Measurements from ENCODE around the gene PTCHD4.
"Not testable (repeated sequence)": the region's sequence is repeated elsewhere in the genome, so short reads cannot be mapped to it uniquely, and the experiment has no call there.

Gene PTCHD4

GRCh38 chr6:48116699-48117645 lies 6.0 kb upstream of the PTCHD4 start:
- Histone ChIP-seq H3K4me3 (ENCODE audit: low read length) (no peak overlapping the region), H3K9ac (ENCODE audit: low read length) (no peak overlapping the region), H3K36me3 (ENCODE audit: control insufficient read depth, insufficient read depth, low read length) (no peaks in the 10 kb centered on the region), H3K27me3 (ENCODE audit: control insufficient read depth, insufficient read depth, low read length) (no peaks in the 10 kb centered on the region), H3K4me1 (ENCODE audit: control insufficient read depth, insufficient read depth, low read length) (no peaks in the 10 kb centered on the region), H3K9me3 (ENCODE audit: control insufficient read depth, low read length) (no peaks in the 10 kb centered on the region)

GRCh38 chr6:48113130-48113529 lies 2.1 kb upstream of the PTCHD4 start:
- Histone ChIP-seq H3K4me1 (ENCODE audit: control insufficient read depth, insufficient read depth, low read length) (no peaks in the 10 kb centered on the region), H3K9me3 (ENCODE audit: control insufficient read depth, low read length) (no peaks in the 10 kb centered on the region), H3K36me3 (ENCODE audit: control insufficient read depth, insufficient read depth, low read length) (no peaks in the 10 kb centered on the region), H3K4me3 (ENCODE audit: low read length) (no peak overlapping the region), H3K9ac (ENCODE audit: low read length) (no peak overlapping the region), H3K27me3 (ENCODE audit: control insufficient read depth, insufficient read depth, low read length) (no peaks in the 10 kb centered on the region)

GRCh38 chr6:48111575-48111974 lies 578 bp upstream of the PTCHD4 start:
- H3K9ac ChIP-seq (ENCODE audit: low read length), result no peak overlapping the region
- H3K27me3 ChIP-seq (ENCODE audit: control insufficient read depth, insufficient read depth, low read length), result no peaks in the 10 kb centered on the region
- H3K4me3 ChIP-seq (ENCODE audit: low read length), result no peak overlapping the region
- no peaks in the 10 kb centered on the region for H3K4me1 ChIP-seq (ENCODE audit: control insufficient read depth, insufficient read depth, low read length)
- H3K36me3 ChIP-seq (ENCODE audit: control insufficient read depth, insufficient read depth, low read length), result no peaks in the 10 kb centered on the region
- no peaks in the 10 kb centered on the region for H3K9me3 ChIP-seq (ENCODE audit: control insufficient read depth, low read length)

GRCh38 chr6:48110436-48111142 lies 408 bp downstream of the PTCHD4 start:
- no peaks in the 10 kb centered on the region for H3K27me3 ChIP-seq (ENCODE audit: control insufficient read depth, insufficient read depth, low read length)
- H3K4me1 ChIP-seq (ENCODE audit: control insufficient read depth, insufficient read depth, low read length), result no peaks in the 10 kb centered on the region
- H3K9ac ChIP-seq (ENCODE audit: low read length), result no peak overlapping the region
- H3K4me3 ChIP-seq (ENCODE audit: low read length), result no peak overlapping the region
- H3K36me3 ChIP-seq (ENCODE audit: control insufficient read depth, insufficient read depth, low read length), result no peaks in the 10 kb centered on the region
- no peaks in the 10 kb centered on the region for H3K9me3 ChIP-seq (ENCODE audit: control insufficient read depth, low read length)

GRCh38 chr6:48109944-48110343 lies 1.1 kb downstream of the PTCHD4 start:
- no peak overlapping the region for H3K4me3 ChIP-seq (ENCODE audit: low read length)
- no peaks in the 10 kb centered on the region for H3K4me1 ChIP-seq (ENCODE audit: control insufficient read depth, insufficient read depth, low read length)
- H3K9me3 ChIP-seq (ENCODE audit: control insufficient read depth, low read length), result no peaks in the 10 kb centered on the region
- no peak overlapping the region for H3K9ac ChIP-seq (ENCODE audit: low read length)
- H3K36me3 ChIP-seq (ENCODE audit: control insufficient read depth, insufficient read depth, low read length), result no peaks in the 10 kb centered on the region
- H3K27me3 ChIP-seq (ENCODE audit: control insufficient read depth, insufficient read depth, low read length), result no peaks in the 10 kb centered on the region

GRCh38 chr6:48102476-48103195 lies 8.4 kb downstream of the PTCHD4 start:
- H3K27me3 ChIP-seq (ENCODE audit: control insufficient read depth, insufficient read depth, low read length); H3K36me3 ChIP-seq (ENCODE audit: control insufficient read depth, insufficient read depth, low read length); H3K4me3 ChIP-seq (ENCODE audit: low read length); H3K9me3 ChIP-seq (ENCODE audit: control insufficient read depth, low read length); H3K9ac ChIP-seq (ENCODE audit: low read length); H3K4me1 ChIP-seq (ENCODE audit: control insufficient read depth, insufficient read depth, low read length): not testable (repeated sequence)

DNA sequence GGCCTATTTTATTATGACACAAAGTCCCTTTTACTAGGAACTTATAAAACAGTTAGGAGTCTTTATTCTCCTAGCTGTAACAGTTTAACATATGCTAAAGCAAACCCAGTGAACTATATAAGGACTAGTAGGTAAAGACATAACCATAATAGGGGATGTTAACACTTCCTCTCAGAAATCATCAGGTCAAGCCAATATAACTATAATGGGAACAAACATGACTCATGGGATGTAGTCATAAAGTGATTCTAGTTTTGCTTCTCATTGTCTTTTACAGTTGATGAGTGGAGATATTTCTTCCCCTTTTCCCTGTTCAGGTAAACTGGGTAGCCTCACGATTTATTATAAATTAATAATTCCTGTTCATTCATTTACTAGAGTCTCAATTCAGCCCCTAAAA lies 9.7 kb downstream of the PTCHD4 start:
- Histone ChIP-seq H3K4me1 (ENCODE audit: control insufficient read depth, insufficient read depth, low read length) (no peaks in the 10 kb centered on the region), H3K36me3 (ENCODE audit: control insufficient read depth, insufficient read depth, low read length) (no peaks in the 10 kb centered on the region), H3K27me3 (ENCODE audit: control insufficient read depth, insufficient read depth, low read length) (no peaks in the 10 kb centered on the region), H3K9me3 (ENCODE audit: control insufficient read depth, low read length) (no peaks in the 10 kb centered on the region), H3K9ac (ENCODE audit: low read length) (no peak overlapping the region), H3K4me3 (ENCODE audit: low read length) (no peak overlapping the region)

DNA sequence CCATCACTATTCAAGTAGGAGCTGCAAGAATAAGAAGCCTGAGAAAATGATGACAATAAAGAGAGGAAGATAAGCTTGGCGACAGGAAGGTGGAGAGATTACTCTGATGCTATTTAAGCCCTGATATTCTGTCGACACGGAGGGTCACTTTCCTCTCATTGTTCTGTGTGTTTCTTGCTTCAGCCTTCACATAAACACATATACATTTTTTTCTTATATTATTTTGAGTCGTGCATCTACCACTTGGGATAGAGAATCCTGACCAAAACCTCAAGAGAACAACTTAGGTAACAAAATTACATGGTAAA lies 10.5 kb downstream of the PTCHD4 start:
- Histone ChIP-seq H3K9ac (ENCODE audit: low read length) (no peak overlapping the region), H3K4me3 (ENCODE audit: low read length) (no peak overlapping the region), H3K4me1 (ENCODE audit: control insufficient read depth, insufficient read depth, low read length) (no peaks in the 10 kb centered on the region), H3K9me3 (ENCODE audit: control insufficient read depth, low read length) (no peaks in the 10 kb centered on the region), H3K27me3 (ENCODE audit: control insufficient read depth, insufficient read depth, low read length) (no peaks in the 10 kb centered on the region), H3K36me3 (ENCODE audit: control insufficient read depth, insufficient read depth, low read length) (no peaks in the 10 kb centered on the region)

- Histone ChIP-seq H3K36me3 (ENCODE audit: control insufficient read depth, insufficient read depth, low read length) (no peaks in the 10 kb centered on the region), H3K4me1 (ENCODE audit: control insufficient read depth, insufficient read depth, low read length) (no peaks in the 10 kb centered on the region), H3K9me3 (ENCODE audit: control insufficient read depth, low read length) (no peaks in the 10 kb centered on the region), H3K4me3 (ENCODE audit: low read length) (no peak overlapping the region), H3K27me3 (ENCODE audit: control insufficient read depth, insufficient read depth, low read length) (no peaks in the 10 kb centered on the region), H3K9ac (ENCODE audit: low read length) (no peak overlapping the region)
These were observed 11.0 kb downstream of the PTCHD4 start for GRCh38 chr6:48099713-48100587.

DNA sequence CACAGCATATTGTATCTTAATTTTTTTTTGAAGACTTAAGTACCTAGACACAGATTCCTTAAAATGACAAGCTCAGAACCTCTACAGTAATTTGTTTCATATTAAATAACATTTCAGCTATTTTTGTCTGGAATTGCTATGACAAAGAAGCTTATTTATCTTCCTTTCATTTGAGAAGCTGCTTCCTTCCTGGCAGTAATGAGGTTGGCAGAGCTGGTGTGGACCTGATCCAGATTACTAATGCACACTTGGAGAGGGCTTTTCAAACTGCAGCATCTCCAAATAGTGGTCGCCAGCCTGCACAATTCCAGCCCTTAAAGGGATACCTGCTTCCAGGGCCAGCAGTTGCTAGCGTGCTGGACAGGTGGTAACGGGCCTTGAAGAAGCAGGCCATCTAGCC lies 12.1 kb downstream of the PTCHD4 start:
- Histone ChIP-seq H3K4me3 (ENCODE audit: low read length) (no peak overlapping the region), H3K4me1 (ENCODE audit: control insufficient read depth, insufficient read depth, low read length) (no peaks in the 10 kb centered on the region), H3K27me3 (ENCODE audit: control insufficient read depth, insufficient read depth, low read length) (no peaks in the 10 kb centered on the region), H3K9ac (ENCODE audit: low read length) (no peak overlapping the region), H3K9me3 (ENCODE audit: control insufficient read depth, low read length) (no peaks in the 10 kb centered on the region), H3K36me3 (ENCODE audit: control insufficient read depth, insufficient read depth, low read length) (no peaks in the 10 kb centered on the region)

GRCh38 chr6:48092550-48093217 lies 18.3 kb downstream of the PTCHD4 start:
- Histone ChIP-seq H3K36me3 (ENCODE audit: control insufficient read depth, insufficient read depth, low read length) (no peaks in the 10 kb centered on the region), H3K9ac (ENCODE audit: low read length) (no peak overlapping the region), H3K4me3 (ENCODE audit: low read length) (no peak overlapping the region), H3K4me1 (ENCODE audit: control insufficient read depth, insufficient read depth, low read length) (no peaks in the 10 kb centered on the region), H3K9me3 (ENCODE audit: control insufficient read depth, low read length) (no peaks in the 10 kb centered on the region), H3K27me3 (ENCODE audit: control insufficient read depth, insufficient read depth, low read length) (no peaks in the 10 kb centered on the region)
